ENCODE results near the gene SRRM3.

DNA sequence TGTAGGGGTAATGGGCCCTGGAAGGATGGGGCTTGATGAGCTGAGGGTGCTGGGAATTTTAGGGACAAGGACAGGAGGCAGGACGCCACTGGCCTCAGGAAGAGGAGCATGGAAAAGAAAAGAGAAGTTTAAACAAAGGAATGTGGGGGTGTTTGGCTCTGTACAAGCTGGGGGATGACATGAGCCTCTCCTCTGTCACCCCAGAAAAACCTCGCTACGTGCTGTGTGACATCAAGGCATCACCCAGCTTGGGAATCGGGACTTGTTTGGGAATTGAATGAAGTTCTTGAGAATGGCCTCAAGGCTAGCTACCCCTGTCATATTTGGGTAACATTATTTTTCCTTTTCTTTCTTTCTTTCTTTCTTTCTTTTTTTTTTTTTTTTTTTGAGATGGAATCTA, 53.1 kb downstream of the SRRM3 start:
- no peak for TF ChIP-seq EZH2 (IDR thresholded peaks at IDR 0.05)
- no peak for TF ChIP-seq SRF (IDR thresholded peaks at IDR 0.05; ENCODE audit: low read depth)

All from HCT116 (cell line).